Gastrocnemius medialis (tissue), 4 donors: ENCODE data around the gene PWWP2B. TPM values are rescaled to one million over a fixed set of nuclear protein-coding genes. Genes with fewer than 3 reads are reported as not detected.

ENCODE experiments used
- ATAC-seq, 2 donors: fragments of 150-250 bp; one replicate each; pipeline ENCODE4 v1.9.1; 2016
- DNase-seq, 2 donors: peaks; one replicate each; pipeline ENCODE4 v3.0.0-alpha.2; 2019
- H3K27ac ChIP-seq, 4 donors: fragments of 200-600 bp; sonication (generic); 1 replicate in 1 of 4; 2 replicates in 3 of 4; pipeline ENCODE4 v1.5.1; 2016 to 2018; ENCODE audit warnings: mild to moderate bottlenecking in 2 of 4, moderate library complexity in 1 of 4
- H3K27me3 ChIP-seq, 3 donors: fragments of 200-600 bp; sonication (generic) in 2 of 3; 1 replicate in 1 of 3; 2 replicates in 2 of 3; pipeline versions ENCODE4 v1.5.1 to v1.6.0; 2016 to 2019; ENCODE audit warnings: mild to moderate bottlenecking in 1 of 3, moderate library complexity in 1 of 3
- H3K36me3 ChIP-seq, 2 donors: fragments of 200-600 bp; sonication (generic) in 1 of 2; one replicate each; pipeline ENCODE4 v1.5.1; 2017 to 2018
- H3K4me1 ChIP-seq, 2 donors: fragments of 200-600 bp; sonication (generic) in 1 of 2; one replicate each; pipeline ENCODE4 v1.5.1; 2016 to 2017; ENCODE audit warnings: mild to moderate bottlenecking in 2 of 2
- H3K4me3 ChIP-seq, 4 donors: fragments of 200-600 bp; sonication (generic) in 3 of 4; 1 replicate in 1 of 4; 2 replicates in 3 of 4; pipeline ENCODE4 v1.5.1; 2016 to 2019; ENCODE audit warnings: mild to moderate bottlenecking in 2 of 4
- H3K9me3 ChIP-seq, 3 donors: fragments of 200-600 bp; sonication (generic) in 2 of 3; 1 replicate in 1 of 3; 2 replicates in 2 of 3; pipeline ENCODE4 v1.5.1; 2016 to 2019
- POLR2A ChIP-seq, 2 donors: fragments of 450-650 bp; IDR thresholded peaks; one replicate each; pipeline ENCODE4 v1.6.1; 2017; ENCODE audit warnings: antibody characterized with exemption in 2 of 2, mild to moderate bottlenecking in 2 of 2, moderate library complexity in 2 of 2
- in situ Hi-C, 4 donors: fragments of 200-750 bp; cut with MboI; loops; one replicate each; pipeline versions ENCODE4 v1.15.0 to v1.8.0; 2017; ENCODE audit warnings: low sequenced_read_pairs in 4 of 4
- intact Hi-C: fragments of 100-400 bp; cut with DNase I; formaldehyde crosslinking; loops from one replicate; pipeline ENCODE4 v1.15.1; 2023; ENCODE audit warnings: low total_unique reads
- total RNA-seq, 4 donors: library from RNA; depleted of rRNA; stranded (reverse); fragments of >200 nt; gene quantifications; one replicate each; pipeline versions ENCODE4 v1.1.0 to v1.2.3, GENCODE V29; 2016
- TF ChIP-seq, protein P1 (sequence below), 5 experiments: fragments of 450-650 bp in 3 of 5; fragments of 200-600 bp in 2 of 5; sonication (generic) in 2 of 5; IDR thresholded peaks in 4 of 5; conservative IDR thresholded peaks in 1 of 5; 1 replicate in 4 of 5; 2 replicates in 1 of 5; pipeline ENCODE4 v1.5.1; 2016 to 2019; ENCODE audit warnings: antibody characterized with exemption in 5 of 5, mild to moderate bottlenecking in 3 of 5, moderate library complexity in 3 of 5

The PWWP2B gene
- total RNA-seq, 4 donors from 2014 or later = 22.7 to 30.9 (median 24.4) TPM

DNA sequence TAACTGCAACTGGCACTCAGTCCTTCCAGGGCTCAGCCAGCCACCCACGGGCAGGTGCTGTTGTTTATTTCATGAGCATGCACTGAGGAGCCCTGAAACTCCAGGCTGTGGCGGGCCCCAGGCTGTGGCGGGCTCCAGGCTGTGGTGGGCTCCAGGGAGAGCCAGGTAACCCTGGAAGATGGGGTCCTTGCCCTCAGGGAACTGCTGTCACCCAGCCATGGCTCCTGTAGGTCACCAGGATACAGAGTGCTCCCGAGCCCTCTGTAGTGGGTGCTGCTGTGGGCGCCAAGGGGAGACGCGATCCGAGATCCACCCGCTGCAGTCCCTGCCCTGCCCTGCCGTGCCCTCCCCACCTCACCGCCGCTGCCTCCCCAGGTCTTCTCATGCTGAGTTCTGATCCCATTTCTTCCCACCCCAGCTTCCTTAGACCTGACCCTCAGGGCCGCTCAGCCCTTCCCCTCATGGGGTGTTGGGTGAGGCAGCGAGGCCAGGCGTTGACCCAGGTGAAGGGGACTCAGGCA is 35.4 kb upstream of the PWWP2B start:
- Histone ChIP-seq H3K9me3 (no peaks in the 10 kb centered on the region), H3K27ac (no peak overlapping the region), H3K4me3 (no peak overlapping the region), H3K4me1 (no peaks in the 10 kb centered on the region), H3K36me3 (no peaks in the 10 kb centered on the region), H3K27me3 (no peaks in the 10 kb centered on the region)
- TF ChIP-seq POLR2A (IDR thresholded peaks at IDR 0.05) = no peak
- TF ChIP-seq, protein P1, sequence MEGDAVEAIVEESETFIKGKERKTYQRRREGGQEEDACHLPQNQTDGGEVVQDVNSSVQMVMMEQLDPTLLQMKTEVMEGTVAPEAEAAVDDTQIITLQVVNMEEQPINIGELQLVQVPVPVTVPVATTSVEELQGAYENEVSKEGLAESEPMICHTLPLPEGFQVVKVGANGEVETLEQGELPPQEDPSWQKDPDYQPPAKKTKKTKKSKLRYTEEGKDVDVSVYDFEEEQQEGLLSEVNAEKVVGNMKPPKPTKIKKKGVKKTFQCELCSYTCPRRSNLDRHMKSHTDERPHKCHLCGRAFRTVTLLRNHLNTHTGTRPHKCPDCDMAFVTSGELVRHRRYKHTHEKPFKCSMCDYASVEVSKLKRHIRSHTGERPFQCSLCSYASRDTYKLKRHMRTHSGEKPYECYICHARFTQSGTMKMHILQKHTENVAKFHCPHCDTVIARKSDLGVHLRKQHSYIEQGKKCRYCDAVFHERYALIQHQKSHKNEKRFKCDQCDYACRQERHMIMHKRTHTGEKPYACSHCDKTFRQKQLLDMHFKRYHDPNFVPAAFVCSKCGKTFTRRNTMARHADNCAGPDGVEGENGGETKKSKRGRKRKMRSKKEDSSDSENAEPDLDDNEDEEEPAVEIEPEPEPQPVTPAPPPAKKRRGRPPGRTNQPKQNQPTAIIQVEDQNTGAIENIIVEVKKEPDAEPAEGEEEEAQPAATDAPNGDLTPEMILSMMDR (IDR thresholded peaks at IDR 0.05 in 4 of 5, conservative IDR thresholded peaks at IDR 0.05 in 1 of 5) = no peak
- ATAC-seq (no peak), DNase-seq (no peak)
- intact Hi-C loops (no loop called here), in situ Hi-C loops (no loop called here)

GRCh38 chr10:132362151-132362611 is 34.8 kb upstream of the PWWP2B start:
- TF ChIP-seq POLR2A (IDR thresholded peaks at IDR 0.05) = no peak
- TF ChIP-seq, protein P1 (IDR thresholded peaks at IDR 0.05 in 4 of 5, conservative IDR thresholded peaks at IDR 0.05 in 1 of 5) = no peak
- Histone ChIP-seq H3K36me3 (no peaks in the 10 kb centered on the region), H3K27me3 (no peaks in the 10 kb centered on the region), H3K4me1 (no peaks in the 10 kb centered on the region), H3K4me3 (no peak overlapping the region), H3K9me3 (no peaks in the 10 kb centered on the region), H3K27ac (no peak overlapping the region)
- intact Hi-C loops (no loop called here), in situ Hi-C loops (no loop called here)
- no peak for ATAC-seq
- no peak for DNase-seq

GRCh38 chr10:132363376-132363775 is 33.6 kb upstream of the PWWP2B start:
- H3K27ac ChIP-seq = no peak overlapping the region
- H3K36me3 ChIP-seq = no peaks in the 10 kb centered on the region
- intact Hi-C loops (no loop called here), in situ Hi-C loops (no loop called here)
- H3K27me3 ChIP-seq = no peaks in the 10 kb centered on the region
- ATAC-seq = no peak
- no peak for DNase-seq
- no peaks in the 10 kb centered on the region for H3K4me1 ChIP-seq
- no peak overlapping the region for H3K4me3 ChIP-seq
- no peak for TF ChIP-seq POLR2A (IDR thresholded peaks at IDR 0.05)
- TF ChIP-seq, protein P1 (IDR thresholded peaks at IDR 0.05 in 4 of 5, conservative IDR thresholded peaks at IDR 0.05 in 1 of 5) = no peak
- no peaks in the 10 kb centered on the region for H3K9me3 ChIP-seq

DNA sequence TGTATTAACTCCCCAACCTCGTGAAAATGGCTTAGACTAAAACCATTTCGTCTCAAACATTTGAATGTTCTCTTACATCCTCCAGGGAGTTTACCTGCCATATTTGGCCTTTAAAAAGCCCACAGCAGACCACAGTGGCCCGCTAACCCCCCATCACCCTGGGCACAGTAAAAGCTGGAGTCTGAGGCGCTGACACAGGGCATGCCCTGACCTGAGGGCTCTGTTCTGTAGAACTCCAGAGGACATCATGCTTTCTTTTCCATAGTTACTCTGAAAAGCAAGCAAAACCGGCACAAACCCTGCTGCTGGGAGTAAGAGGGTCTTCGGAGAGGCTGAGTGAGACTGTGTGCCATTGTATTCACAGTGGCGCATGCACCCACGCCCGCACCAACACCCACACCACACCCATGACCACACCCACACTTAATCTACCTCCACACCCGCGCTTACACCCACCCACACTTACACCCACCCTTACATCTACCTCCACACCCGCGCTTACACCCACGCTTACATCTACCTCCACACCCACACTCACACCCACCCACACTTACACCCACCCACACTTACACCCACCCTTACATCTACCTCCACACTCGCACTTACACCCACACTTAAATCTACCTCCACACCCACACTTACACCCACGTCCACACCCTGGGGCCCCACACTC is 32.9 kb upstream of the PWWP2B start:
- H3K4me1 ChIP-seq = no peaks in the 10 kb centered on the region
- intact Hi-C loops = no loop called here
- no peaks in the 10 kb centered on the region for H3K9me3 ChIP-seq
- TF ChIP-seq, protein P1 (IDR thresholded peaks at IDR 0.05 in 4 of 5, conservative IDR thresholded peaks at IDR 0.05 in 1 of 5) = no peak
- TF ChIP-seq POLR2A (IDR thresholded peaks at IDR 0.05) = no peak
- H3K36me3 ChIP-seq = no peaks in the 10 kb centered on the region
- no peaks in the 10 kb centered on the region for H3K27me3 ChIP-seq
- DNase-seq = no peak
- no peak overlapping the region for H3K27ac ChIP-seq
- ATAC-seq = no peak
- in situ Hi-C loops = no loop called here
- H3K4me3 ChIP-seq = no peak overlapping the region
